GM12878 (cell line): ENCODE results near the gene TTC9B. TPM values are rescaled to one million over a fixed set of nuclear protein-coding genes. Genes with fewer than 3 reads are reported as not detected.

Experiments
- ATAC-seq: fragments of 200-7000 bp; cut with Tn5 transposase; 3 replicates; pipeline ENCODE4 v1.9.1; 2020; ENCODE audit warnings: mild to moderate bottlenecking, moderate library complexity
- BruUV-seq: library from RNA; stranded (reverse); fragments of 400-500 nt; replicated peaks from 2 replicates; lab custom pipeline; 2021; lab: Mats Ljungman, UMichigan
- CTCF ChIA-PET: fragments of 300-600 bp; sonication (Branson Sonifier 250); formaldehyde crosslinking; extraction: SDS; loops from one replicate; lab custom pipeline; 2021; ENCODE audit warnings: inconsistent platforms; lab: Yijun Ruan, JAX
- POLR2A ChIA-PET: fragments of 350-600 bp; formaldehyde crosslinking; extraction: SDS; loops from one replicate; lab custom pipeline; 2021; ENCODE audit warnings: inconsistent platforms; lab: Charles Lee
- RAD21 ChIA-PET: fragments of 300-600 bp; sonication (Branson Sonifier 250); formaldehyde crosslinking; loops from one replicate; lab custom pipeline; 2023; ENCODE audit warnings: antibody characterized with exemption; ENCODE audit not compliant: unreplicated experiment; lab: Charles Lee
- SMC1A ChIA-PET: fragments of 300-600 bp; sonication (Branson Sonifier 250); formaldehyde crosslinking; loops from one replicate; lab custom pipeline; 2023; ENCODE audit not compliant: unreplicated experiment, uncharacterized antibody; lab: Charles Lee
- DNase-seq: peaks from one replicate; pipeline ENCODE4 v3.0.0-alpha.2; 2011; ENCODE audit warnings: low read depth, low spot score
- FAIRE-seq: peaks from 3 replicates; lab custom pipeline; 2011; peaks lifted over from hg19 to GRCh38; lab: Jason Lieb, UNC
- H2AFZ ChIP-seq: 2 replicates; pipeline ENCODE4 v1.6.0; 2011; ENCODE audit warnings: low read depth, low read length, control low read depth; ENCODE audit not compliant: control insufficient read depth
- H3K27ac ChIP-seq: 2 replicates; pipeline ENCODE4 v1.5.1; 2011; ENCODE audit warnings: control low read depth; ENCODE audit not compliant: control insufficient read depth, insufficient read depth
- H3K27me3 ChIP-seq, 2 experiments: replicated peaks in 1 of 2; 2 replicates each; pipeline versions ENCODE4 v1.6.0 to v1.6.1; 2011; ENCODE audit warnings: low read length in 1 of 2; ENCODE audit not compliant: control insufficient read depth in 2 of 2, insufficient read depth in 2 of 2
- H3K36me3 ChIP-seq, 2 experiments: 2 replicates each; pipeline ENCODE4 v1.5.1; 2011; ENCODE audit warnings: low read length in 1 of 2; ENCODE audit not compliant: control insufficient read depth in 2 of 2, insufficient read depth in 2 of 2
- H3K4me1 ChIP-seq: 2 replicates; pipeline ENCODE4 v1.6.1; 2011; ENCODE audit warnings: mild to moderate bottlenecking, low read length, moderate library complexity, mixed read lengths; ENCODE audit not compliant: control insufficient read depth, insufficient read depth
- H3K4me2 ChIP-seq: 2 replicates; pipeline ENCODE4 v1.6.0; 2011; ENCODE audit warnings: control low read depth; ENCODE audit not compliant: control insufficient read depth, insufficient read depth
- H3K4me3 ChIP-seq: fragments of 200-600 bp; sonication (generic); 2 replicates; pipeline ENCODE4 v1.5.1; 2016
- H3K79me2 ChIP-seq: 2 replicates; pipeline ENCODE4 v1.6.0; 2011; ENCODE audit warnings: low read length; ENCODE audit not compliant: control insufficient read depth, insufficient read depth
- H3K9ac ChIP-seq: 2 replicates; pipeline ENCODE4 v1.8.0; 2011; ENCODE audit warnings: low read length, control low read depth, mixed read lengths; ENCODE audit not compliant: control insufficient read depth, insufficient read depth
- H3K9me3 ChIP-seq: replicated peaks from 3 replicates; pipeline ENCODE4 v1.5.1; 2011; ENCODE audit warnings: mild to moderate bottlenecking, low read length; ENCODE audit not compliant: control insufficient read depth, insufficient read depth
- H4K20me1 ChIP-seq: 2 replicates; pipeline ENCODE4 v1.6.0; 2011; ENCODE audit not compliant: control insufficient read depth, insufficient read depth
- ATF3 ChIP-seq: IDR thresholded peaks from 2 replicates; pipeline ENCODE4 v1.6.1; 2011; ENCODE audit warnings: low read depth, mild to moderate bottlenecking, low read length, moderate library complexity, borderline replicate concordance; ENCODE audit errors: extremely low read depth
- EED ChIP-seq: sonication (generic); IDR thresholded peaks from 2 replicates; pipeline ENCODE4 v1.6.1; 2016; ENCODE audit warnings: antibody characterized with exemption, low read depth
- ESRRA ChIP-seq: IDR thresholded peaks from 2 replicates; pipeline ENCODE4 v1.6.1; 2012; ENCODE audit warnings: mild to moderate bottlenecking, low read length, improper control_type of control experiment
- HDAC6 ChIP-seq: fragments of 200-600 bp; sonication (generic); IDR thresholded peaks from one replicate; pipeline ENCODE4 v1.8.0; 2017; ENCODE audit warnings: antibody characterized with exemption; ENCODE audit not compliant: unreplicated experiment
- IRF4 ChIP-seq: IDR thresholded peaks from 2 replicates; pipeline ENCODE4 v1.6.1; 2011; ENCODE audit warnings: low read depth, low read length
- JUNB ChIP-seq: IDR thresholded peaks from 2 replicates; pipeline ENCODE4 v1.6.1; 2016; ENCODE audit warnings: antibody characterized with exemption, mild to moderate bottlenecking
- LARP7 ChIP-seq: fragments of 450-650 bp; IDR thresholded peaks from 2 replicates; pipeline ENCODE4 v1.6.1; 2017; ENCODE audit warnings: mild to moderate bottlenecking
- MEF2A ChIP-seq: IDR thresholded peaks from 2 replicates; pipeline ENCODE4 v1.6.1; 2011; ENCODE audit warnings: low read depth, mild to moderate bottlenecking, low read length, moderate library complexity; ENCODE audit not compliant: insufficient read depth
- NFXL1 ChIP-seq: fragments of 450-650 bp; IDR thresholded peaks from 2 replicates; pipeline ENCODE4 v1.6.1; 2017; ENCODE audit warnings: antibody characterized with exemption, mild to moderate bottlenecking, borderline replicate concordance
- PAX5 ChIP-seq: IDR thresholded peaks from 2 replicates; pipeline ENCODE4 v1.6.1; 2011; ENCODE audit warnings: low read depth, low read length, borderline replicate concordance
- RAD21 ChIP-seq: IDR thresholded peaks from 2 replicates; pipeline ENCODE4 v1.6.1; 2011; ENCODE audit warnings: mild to moderate bottlenecking, low read depth, low read length, moderate library complexity; ENCODE audit not compliant: insufficient read depth
- RB1 ChIP-seq: fragments of 450-650 bp; formaldehyde crosslinking; IDR thresholded peaks from 2 replicates; pipeline ENCODE4 v1.6.1; 2017; ENCODE audit warnings: mild to moderate bottlenecking, borderline replicate concordance
- RUNX3 ChIP-seq: IDR thresholded peaks from 2 replicates; pipeline ENCODE4 v1.6.1; 2012; ENCODE audit warnings: low read length, inconsistent platforms
- SMC3 ChIP-seq: IDR thresholded peaks from 2 replicates; pipeline ENCODE4 v1.6.1; 2011; ENCODE audit warnings: low read length, improper control_type of control experiment, borderline replicate concordance
- SUPT20H ChIP-seq: IDR thresholded peaks from 2 replicates; pipeline ENCODE4 v1.6.1; 2011; ENCODE audit warnings: low read depth, mild to moderate bottlenecking, low read length, moderate library complexity, borderline replicate concordance; ENCODE audit not compliant: control insufficient read depth
- YBX1 ChIP-seq: fragments of 450-650 bp; IDR thresholded peaks from 2 replicates; pipeline ENCODE4 v1.6.1; 2016; ENCODE audit warnings: antibody characterized with exemption
- ZBTB4 ChIP-seq: fragments of 450-650 bp; formaldehyde crosslinking; IDR thresholded peaks from 2 replicates; pipeline ENCODE4 v1.4.0; 2022; ENCODE audit warnings: mild to moderate bottlenecking, moderate library complexity
- ZNF687 ChIP-seq: fragments of 450-650 bp; IDR thresholded peaks from 2 replicates; pipeline ENCODE4 v1.6.1; 2017; ENCODE audit warnings: mild to moderate bottlenecking, moderate library complexity
- WGBS: methylation state at CpG from one replicate; pipeline ENCODE4 v1.1.6; 2016; ENCODE audit warnings: low lambda C conversion rate; ENCODE audit not compliant: insufficient replicate concordance, insufficient coverage; ENCODE audit errors: missing lambda C conversion rate; 5-methylcytosine and 5-hydroxymethylcytosine counted together
- in situ Hi-C: fragments of 300-500 bp; cut with MboI; formaldehyde crosslinking; loops from 9 replicates; pipeline ENCODE4 v1.14.3; 2018; ENCODE audit warnings: mixed read lengths
- intact Hi-C: fragments of 100-400 bp; cut with micrococcal nuclease; formaldehyde crosslinking; loops from one replicate; pipeline ENCODE4 v1.14.2; 2022; ENCODE audit not compliant: unreplicated experiment
- polyA plus RNA-seq, 11 experiments: library from polyadenylated mRNA; depleted of rRNA in 4 of 11; unstranded in 6 of 11; stranded (reverse) in 5 of 11; fragments of >200 nt; fragmentation: Nextera tagmentation in 4 of 11; fragmentation: Illumina TruSeq in 1 of 11; extraction: Ambion mirVana in 4 of 11; extraction: Trizol in 1 of 11; gene quantifications; 1 replicate in 1 of 11; 2 replicates in 10 of 11; pipeline versions ENCODE4 v1.2.1 to v1.2.3, GENCODE V29; 2011 to 2016; ENCODE audit warnings: inconsistent platforms in 2 of 11, missing spikeins in 2 of 11, low read depth in 1 of 11
- total RNA-seq, 4 experiments: library from RNA; depleted of rRNA in 3 of 4; stranded (reverse); fragments of >200 nt in 3 of 4; fragmentation: Illumina TruSeq in 1 of 4; extraction: Trizol in 1 of 4; gene quantifications; 2 replicates each; pipeline versions ENCODE4 v1.2.1 to v1.2.3, GENCODE V29; 2013 to 2021

The TTC9B gene
- total and polyA plus RNA-seq, 10 of the 15 experiments (the other 5 are each of a cell fraction or from before 2014, with no cell fraction given), result 0.04 to 0.14 (median 0.10) TPM; not detected in 7

- TF ChIP-seq ZNF687 (no peak), PAX5 (no peak), RAD21 (no peak), JUNB (no peak), SUPT20H (no peak), IRF4 (no peak)
Measured at GRCh38 chr19:40236366-40236765, 18.2 kb upstream of the TTC9B start (continued).

- ATAC-seq, result no peak
- Histone ChIP-seq H4K20me1 (no peaks in the 10 kb centered on the region), H3K27me3 (no peaks in the 10 kb centered on the region), H3K4me1 (no peaks in the 10 kb centered on the region), H3K4me2 (no peak overlapping the region), H2AFZ (no peak overlapping the region), H3K79me2 (no peaks in the 10 kb centered on the region), H3K9ac (no peak overlapping the region), H3K27ac (no peak overlapping the region), H3K9me3 (no peaks in the 10 kb centered on the region), H3K36me3 (peaks cover 20 to 43% of the 10 kb centered on the region in 2 experiments; a peak in 3 of 4 replicates), H3K4me3 (no peak overlapping the region)
- no peak for FAIRE-seq
- RAD21 ChIA-PET, result no interaction called here
- DNase-seq, result no peak
- POLR2A ChIA-PET, result no interaction called here
- in situ Hi-C loops, result no loop called here
- intact Hi-C loops, result no loop called here
- CTCF ChIA-PET, result no interaction called here
- SMC1A ChIA-PET, result interaction anchor here (1.0 kb wide), 1 partner anchor 71 kb away, joined by 3 read pairs; no protein-coding TSS in a partner anchor
- 95% methylated on average over 9 of the region's 9 CpGs for WGBS
- BruUV-seq, result no TSS peak
- TF ChIP-seq ESRRA (no peak), JUNB (no peak), NFXL1 (no peak), RUNX3 (no peak), RB1 (no peak), EED (no peak), LARP7 (no peak), HDAC6 (no peak), RAD21 (no peak), ZBTB4 (no peak), SMC3 (no peak), ATF3 (no peak), MEF2A (no peak), IRF4 (no peak), YBX1 (no peak)
Measured at GRCh38 chr19:40236026-40236355, 17.8 kb upstream of the TTC9B start.
